Stimulated activated CD4-positive, alpha-beta T cell treated with anti-CD3 and anti-CD28 coated beads, Interleukin-1b, Interleukin-23, amount 100 ng/mL, for 4 hours (primary cell): ENCODE measurements around the gene FLT4.

Experiments used
- DNase-seq, 2 donors: peaks; one replicate each; pipeline ENCODE4 v3.0.0-alpha.2; 2020; ENCODE audit warnings: low read depth in 2 of 2

FLT4 gene

GRCh38 chr5:180627386-180628120, 21.8 kb downstream of the FLT4 start:
- no peak for DNase-seq

- DNase-seq: no peak
Measured at GRCh38 chr5:180626661-180627385, 22.6 kb downstream of the FLT4 start.

GRCh38 chr5:180625791-180626660, 23.4 kb downstream of the FLT4 start:
- no peak for DNase-seq

GRCh38 chr5:180625125-180625790, 24.1 kb downstream of the FLT4 start:
- no peak for DNase-seq

GRCh38 chr5:180624587-180624986, 24.8 kb downstream of the FLT4 start:
- no peak for DNase-seq

GRCh38 chr5:180623844-180624243, 25.6 kb downstream of the FLT4 start:
- DNase-seq: no peak

GRCh38 chr5:180623411-180623834, 26.0 kb downstream of the FLT4 start:
- DNase-seq: no peak

- no peak for DNase-seq
Measured at GRCh38 chr5:180622910-180623309, 26.5 kb downstream of the FLT4 start.

GRCh38 chr5:180621311-180621710, 28.1 kb downstream of the FLT4 start:
- no peak for DNase-seq

- DNase-seq: no peak
Measured at GRCh38 chr5:180620014-180620413, 29.4 kb downstream of the FLT4 start.

- DNase-seq: no peak
Measured at GRCh38 chr5:180619563-180619915, 29.9 kb downstream of the FLT4 start.

- peak in 1 of 2 donors; percentile 34 for DNase-seq
Measured at GRCh38 chr5:180618829-180619562, 30.4 kb downstream of the FLT4 start.

GRCh38 chr5:180618487-180618828, 30.9 kb downstream of the FLT4 start:
- no peak for DNase-seq

- no peak for DNase-seq
Measured at GRCh38 chr5:180613814-180614188, 35.6 kb downstream of the FLT4 start.

- no peak for DNase-seq
Measured at GRCh38 chr5:180613188-180613813, 36.1 kb downstream of the FLT4 start.

- no peak for DNase-seq
Measured at GRCh38 chr5:180612683-180613082, 36.7 kb downstream of the FLT4 start.

- DNase-seq: no peak
Measured at GRCh38 chr5:180611140-180611850, 38.1 kb downstream of the FLT4 start.

GRCh38 chr5:180609817-180610550, 39.4 kb downstream of the FLT4 start:
- DNase-seq: no peak

GRCh38 chr5:180609386-180609785, 40.0 kb downstream of the FLT4 start:
- DNase-seq: no peak
